ENCODE results near the gene DAB2IP. TPM values are rescaled to one million over a fixed set of nuclear protein-coding genes. Genes with fewer than 3 reads are reported as not detected.

Gene DAB2IP
- total RNA-seq, 1 donor from 2014 or later = 0.75 TPM

GRCh38 chr9:121700165-121700831, 48.9 kb downstream of the DAB2IP start:
- no peaks in the 10 kb centered on the region for H3K36me3 Mint-ChIP-seq (ENCODE audit: low read depth)
- no peak for TF ChIP-seq CTCF (IDR thresholded peaks at IDR 0.05)
- POLR2A ChIA-PET = no interaction called here
- peaks cover 28% of the 10 kb centered on the region for H3K27me3 Mint-ChIP-seq
- CTCF ChIA-PET = interaction anchor here (1.7 kb wide), 1 partner anchor 13 kb away, joined by 5 read pairs; no protein-coding TSS in a partner anchor
- peaks cover 26% of the 10 kb centered on the region for H3K4me1 Mint-ChIP-seq
- peak; percentile 17 for DNase-seq
- H3K27ac Mint-ChIP-seq = no peak overlapping the region
- peak overlapping the region; percentile 70 for H3K4me3 Mint-ChIP-seq
- H3K9me3 Mint-ChIP-seq = no peaks in the 10 kb centered on the region
- intact Hi-C loops (cut with micrococcal nuclease) = no loop called here
- peak; percentile 32 for ATAC-seq (ENCODE audit: low read depth)

GRCh38 chr9:121700832-121701419, 49.5 kb downstream of the DAB2IP start:
- peak overlapping the region; percentile 70 for H3K4me3 Mint-ChIP-seq
- intact Hi-C loops (cut with micrococcal nuclease) = no loop called here
- ChIA-PET POLR2A (no interaction called here), CTCF (no interaction called here)
- H3K36me3 Mint-ChIP-seq (ENCODE audit: low read depth) = no peaks in the 10 kb centered on the region
- H3K27ac Mint-ChIP-seq = no peak overlapping the region
- no peak for DNase-seq
- peaks cover 28% of the 10 kb centered on the region for H3K27me3 Mint-ChIP-seq
- no peaks in the 10 kb centered on the region for H3K9me3 Mint-ChIP-seq
- TF ChIP-seq CTCF (IDR thresholded peaks at IDR 0.05) = no peak
- ATAC-seq (ENCODE audit: low read depth) = no peak
- peaks cover 26% of the 10 kb centered on the region for H3K4me1 Mint-ChIP-seq

- ChIA-PET POLR2A (no interaction called here), CTCF (no interaction called here)
- ATAC-seq (ENCODE audit: low read depth) (no peak), DNase-seq (no peak)
- intact Hi-C loops (cut with micrococcal nuclease) = no loop called here
- no peak for TF ChIP-seq CTCF (IDR thresholded peaks at IDR 0.05)
- H3K27ac Mint-ChIP-seq = no peak overlapping the region
- H3K27me3 Mint-ChIP-seq = peaks cover 25% of the 10 kb centered on the region
- no peak overlapping the region for H3K4me3 Mint-ChIP-seq
- peaks cover 25% of the 10 kb centered on the region for H3K4me1 Mint-ChIP-seq
- no peaks in the 10 kb centered on the region for H3K9me3 Mint-ChIP-seq
- H3K36me3 Mint-ChIP-seq (ENCODE audit: low read depth) = no peaks in the 10 kb centered on the region
These were observed 50.4 kb downstream of the DAB2IP start for GRCh38 chr9:121701736-121702261.

- CTCF ChIA-PET = no interaction called here
These were observed 51.7 kb downstream of the DAB2IP start for GRCh38 chr9:121703014-121703734.

More at GRCh38 chr9:121703014-121703734, 51.7 kb downstream of the DAB2IP start:
- H3K27ac Mint-ChIP-seq = no peak overlapping the region
- POLR2A ChIA-PET = interaction anchor here (0.5 kb wide), 1 partner anchor 33 kb away, joined by 3 read pairs; no protein-coding TSS in a partner anchor
- ATAC-seq (ENCODE audit: low read depth) (no peak), DNase-seq (no peak)
- no peak for TF ChIP-seq CTCF (IDR thresholded peaks at IDR 0.05)
- no peaks in the 10 kb centered on the region for H3K9me3 Mint-ChIP-seq
- no peak overlapping the region for H3K4me3 Mint-ChIP-seq
- H3K36me3 Mint-ChIP-seq (ENCODE audit: low read depth) = no peaks in the 10 kb centered on the region
- intact Hi-C loops (cut with micrococcal nuclease) = no loop called here
- H3K4me1 Mint-ChIP-seq = peaks cover 26% of the 10 kb centered on the region
- peaks cover 11% of the 10 kb centered on the region for H3K27me3 Mint-ChIP-seq
